ENCODE results near the gene MAP2K5. TPM values are rescaled to one million over a fixed set of nuclear protein-coding genes. Genes with fewer than 3 reads are reported as not detected.

MAP2K5 gene
- polyA plus RNA-seq, 1 donor from 2014 or later, result 15.2 TPM

- peak overlapping the region in 1 of 4 donors; percentile 37 for H3K4me3 Mint-ChIP-seq
- H3K27ac Mint-ChIP-seq, result peak overlapping the region in 1 of 3 donors; percentile 25
These were observed 300.6 kb downstream of the MAP2K5 start for GRCh38 chr15:67843092-67843501.

GRCh38 chr15:67843571-67844387 is 301.3 kb downstream of the MAP2K5 start:
- peaks cover 10 to 16% (median 16%) of the 10 kb centered on the region in 3 donors for H3K4me1 Mint-ChIP-seq
- peaks cover 2% of the 10 kb centered on the region for H3K36me3 Mint-ChIP-seq
- H3K27ac Mint-ChIP-seq, result peak overlapping the region in 2 of 3 donors; percentile 25 to 34

More at GRCh38 chr15:67843092-67843501, 300.6 kb downstream of the MAP2K5 start:
- Mint-ChIP-seq H3K27me3 (peaks cover 4% of the 10 kb centered on the region), H3K9me3 (peaks cover 0 to 6% (median 0%) of the 10 kb centered on the region in 3 donors), H3K4me1 (peaks cover 12 to 20% (median 16%) of the 10 kb centered on the region in 3 donors), H3K36me3 (peaks cover 2% of the 10 kb centered on the region)

GRCh38 chr15:67845974-67846373 is 303.5 kb downstream of the MAP2K5 start:
- Mint-ChIP-seq H3K9me3 (peaks cover 0 to 5% (median 0%) of the 10 kb centered on the region in 3 donors), H3K36me3 (no peaks in the 10 kb centered on the region), H3K27ac (no peak overlapping the region), H3K27me3 (peaks cover under 1% of the 10 kb centered on the region), H3K4me1 (peaks cover 6 to 11% (median 7%) of the 10 kb centered on the region in 3 donors), H3K4me3 (no peak overlapping the region)

More at GRCh38 chr15:67843571-67844387, 301.3 kb downstream of the MAP2K5 start:
- Mint-ChIP-seq H3K4me3 (peak overlapping the region in 2 of 4 donors; percentile 52 to 56), H3K9me3 (peaks cover 0 to 8% (median 0%) of the 10 kb centered on the region in 3 donors), H3K27me3 (peaks cover 3% of the 10 kb centered on the region)

- peak overlapping the region in 1 of 3 donors; percentile 5 for H3K27ac Mint-ChIP-seq
- H3K36me3 Mint-ChIP-seq, result no peaks in the 10 kb centered on the region
- H3K9me3 Mint-ChIP-seq, result peaks cover 0 to 5% (median 3%) of the 10 kb centered on the region in 3 donors
- H3K4me3 Mint-ChIP-seq, result no peak overlapping the region
- H3K27me3 Mint-ChIP-seq, result peaks cover 6% of the 10 kb centered on the region
- H3K4me1 Mint-ChIP-seq, result peaks cover 11 to 18% (median 14%) of the 10 kb centered on the region in 3 donors
These were observed 307.0 kb downstream of the MAP2K5 start for GRCh38 chr15:67849538-67849937.

GRCh38 chr15:67850336-67850735 is 307.8 kb downstream of the MAP2K5 start:
- H3K9me3 Mint-ChIP-seq, result peaks cover 0 to 5% (median 3%) of the 10 kb centered on the region in 3 donors
- no peak overlapping the region for H3K27ac Mint-ChIP-seq
- no peaks in the 10 kb centered on the region for H3K36me3 Mint-ChIP-seq
- H3K4me3 Mint-ChIP-seq, result peak overlapping the region in 1 of 4 donors; percentile 41
- peaks cover 11 to 18% (median 14%) of the 10 kb centered on the region in 3 donors for H3K4me1 Mint-ChIP-seq
- peaks cover 6% of the 10 kb centered on the region for H3K27me3 Mint-ChIP-seq

- H3K4me3 Mint-ChIP-seq, result peak overlapping the region in 1 of 4 donors; percentile 76
- H3K27me3 Mint-ChIP-seq, result peaks cover 6% of the 10 kb centered on the region
- H3K9me3 Mint-ChIP-seq, result peaks cover 0 to 5% (median 3%) of the 10 kb centered on the region in 3 donors
- H3K4me1 Mint-ChIP-seq, result peaks cover 13 to 19% (median 16%) of the 10 kb centered on the region in 3 donors
- no peaks in the 10 kb centered on the region for H3K36me3 Mint-ChIP-seq
- H3K27ac Mint-ChIP-seq, result no peak overlapping the region
These were observed 308.6 kb downstream of the MAP2K5 start for GRCh38 chr15:67850994-67851571.

- Mint-ChIP-seq H3K27me3 (peaks cover 6% of the 10 kb centered on the region), H3K4me3 (no peak overlapping the region), H3K27ac (no peak overlapping the region), H3K4me1 (peaks cover 15 to 19% (median 16%) of the 10 kb centered on the region in 3 donors), H3K9me3 (peaks cover 0 to 3% (median 3%) of the 10 kb centered on the region in 3 donors), H3K36me3 (no peaks in the 10 kb centered on the region)
These were observed 309.9 kb downstream of the MAP2K5 start for GRCh38 chr15:67852418-67852817.

- H3K27ac Mint-ChIP-seq, result peak overlapping the region in 2 of 3 donors; percentile 16 to 78
- H3K36me3 Mint-ChIP-seq, result peaks cover 1% of the 10 kb centered on the region
- peak overlapping the region; percentile 17 to 83 (median 66) for H3K4me3 Mint-ChIP-seq
- peaks cover 6% of the 10 kb centered on the region for H3K27me3 Mint-ChIP-seq
- H3K4me1 Mint-ChIP-seq, result peaks cover 15 to 19% (median 16%) of the 10 kb centered on the region in 3 donors
- H3K9me3 Mint-ChIP-seq, result peaks cover 0 to 3% (median 0%) of the 10 kb centered on the region in 3 donors
These were observed 311.0 kb downstream of the MAP2K5 start for GRCh38 chr15:67853454-67853853.

- peaks cover 0 to 3% (median 0%) of the 10 kb centered on the region in 3 donors for H3K9me3 Mint-ChIP-seq
- peak overlapping the region in 1 of 4 donors; percentile 45 for H3K4me3 Mint-ChIP-seq
- peaks cover 15 to 19% (median 16%) of the 10 kb centered on the region in 3 donors for H3K4me1 Mint-ChIP-seq
- peaks cover 6% of the 10 kb centered on the region for H3K27me3 Mint-ChIP-seq
- peaks cover 1% of the 10 kb centered on the region for H3K36me3 Mint-ChIP-seq
- no peak overlapping the region for H3K27ac Mint-ChIP-seq
These were observed 311.9 kb downstream of the MAP2K5 start for GRCh38 chr15:67854358-67854757.

GRCh38 chr15:67855842-67856241 is 313.3 kb downstream of the MAP2K5 start:
- H3K4me1 Mint-ChIP-seq, result peaks cover 10 to 25% (median 23%) of the 10 kb centered on the region in 3 donors
- peak overlapping the region in 1 of 3 donors; percentile 22 for H3K27ac Mint-ChIP-seq
- H3K27me3 Mint-ChIP-seq, result peaks cover 6% of the 10 kb centered on the region
- peaks cover 0 to 3% (median 0%) of the 10 kb centered on the region in 3 donors for H3K9me3 Mint-ChIP-seq
- peak overlapping the region in 2 of 4 donors; percentile 11 to 33 for H3K4me3 Mint-ChIP-seq
- H3K36me3 Mint-ChIP-seq, result peaks cover 1% of the 10 kb centered on the region

Other genes with a start within 250 kb of the MAP2K5 start
- 4.3 TPM for gene C15orf61, start 21.6 kb upstream of the MAP2K5 start, polyA plus RNA-seq

All from IgD-negative memory B cell (primary cell).